HEK293 (cell line): ENCODE data around the gene BCKDHB.

Experiments used
- SALL2 ChIP-seq: fragments of 450-650 bp; formaldehyde crosslinking; IDR thresholded peaks from 2 replicates; pipeline ENCODE4 v1.5.0; 2017; ENCODE audit warnings: missing biosample characterization, mild to moderate bottlenecking, missing genetic modification characterization, borderline replicate concordance
- SCRT1 ChIP-seq: fragments of 450-650 bp; formaldehyde crosslinking; IDR thresholded peaks from 2 replicates; pipeline ENCODE4 v1.5.1; 2016; ENCODE audit warnings: missing biosample characterization, missing genetic modification characterization, borderline replicate concordance
- ZIC2 ChIP-seq: fragments of 450-650 bp; formaldehyde crosslinking; IDR thresholded peaks from 2 replicates; pipeline ENCODE4 v1.5.1; 2016; ENCODE audit warnings: missing biosample characterization, missing genetic modification characterization
- ZNF292 ChIP-seq: fragments of 450-650 bp; formaldehyde crosslinking; IDR thresholded peaks from 2 replicates; pipeline ENCODE4 v1.5.1; 2016; ENCODE audit warnings: low read depth, missing biosample characterization, missing genetic modification characterization, borderline replicate concordance
- ZNF311 ChIP-seq: fragments of 450-650 bp; formaldehyde crosslinking; IDR thresholded peaks from 2 replicates; pipeline ENCODE4 v1.5.1; 2017; ENCODE audit warnings: missing biosample characterization, missing genetic modification characterization, borderline replicate concordance
- ZNF571 ChIP-seq: fragments of 450-650 bp; formaldehyde crosslinking; IDR thresholded peaks from 2 replicates; pipeline ENCODE4 v1.5.0; 2017; ENCODE audit warnings: missing biosample characterization, missing genetic modification characterization
- ZNF596 ChIP-seq: fragments of 450-650 bp; IDR thresholded peaks from 2 replicates; pipeline ENCODE4 v1.5.0; 2018; ENCODE audit warnings: missing biosample characterization, mild to moderate bottlenecking, missing genetic modification characterization, moderate library complexity
- ZNF707 ChIP-seq: fragments of 450-650 bp; formaldehyde crosslinking; IDR thresholded peaks from 2 replicates; pipeline ENCODE4 v1.5.1; 2016; ENCODE audit warnings: missing biosample characterization, missing genetic modification characterization
- ZNF792 ChIP-seq: fragments of 450-650 bp; formaldehyde crosslinking; IDR thresholded peaks from 2 replicates; pipeline ENCODE4 v1.5.1; 2016; ENCODE audit warnings: missing biosample characterization, missing genetic modification characterization
- TF ChIP-seq, protein P1 (sequence below): fragments of 450-650 bp; formaldehyde crosslinking; IDR thresholded peaks from 2 replicates; pipeline ENCODE4 v1.5.1; 2016; ENCODE audit warnings: missing biosample characterization, missing genetic modification characterization
- TF ChIP-seq, protein P2 (sequence below): fragments of 450-650 bp; formaldehyde crosslinking; IDR thresholded peaks from 2 replicates; pipeline ENCODE4 v1.5.1; 2017; ENCODE audit warnings: missing biosample characterization, missing genetic modification characterization
- TF ChIP-seq, protein P3 (sequence below): fragments of 450-650 bp; formaldehyde crosslinking; IDR thresholded peaks from 2 replicates; pipeline ENCODE4 v1.5.1; 2016; ENCODE audit warnings: missing biosample characterization, missing genetic modification characterization
- TF ChIP-seq, protein P4 (sequence below): sonication (generic); formaldehyde crosslinking; IDR thresholded peaks from 2 replicates; pipeline ENCODE4 v1.8.1; 2022; ENCODE audit warnings: mild to moderate bottlenecking, moderate library complexity, missing genetic modification reagents

DNA sequence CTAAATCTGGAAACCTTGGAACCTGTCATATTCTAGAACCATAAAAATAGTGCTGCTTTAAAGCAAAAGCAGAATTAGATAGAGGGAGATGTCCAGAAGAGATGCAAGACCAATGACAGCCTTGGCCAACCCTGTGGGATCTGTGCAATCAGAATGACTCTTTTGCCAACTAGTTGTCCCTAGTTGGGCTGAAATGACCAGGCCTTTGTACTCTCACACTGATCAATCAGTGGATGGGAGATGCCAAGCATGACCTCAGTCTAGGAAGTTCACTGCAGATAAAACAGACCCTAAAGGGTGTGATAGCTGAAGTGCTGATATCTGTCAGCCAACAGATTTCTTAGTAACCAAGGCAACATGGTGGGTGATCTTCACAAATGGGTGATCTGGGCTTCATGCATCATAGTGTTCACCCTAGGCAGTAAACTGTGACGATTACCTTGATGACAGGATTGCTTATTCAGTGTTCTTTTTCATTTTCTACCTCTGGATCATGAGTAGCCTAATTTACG lies 52.1 kb downstream of the BCKDHB start:
- TF ChIP-seq, protein P1, sequence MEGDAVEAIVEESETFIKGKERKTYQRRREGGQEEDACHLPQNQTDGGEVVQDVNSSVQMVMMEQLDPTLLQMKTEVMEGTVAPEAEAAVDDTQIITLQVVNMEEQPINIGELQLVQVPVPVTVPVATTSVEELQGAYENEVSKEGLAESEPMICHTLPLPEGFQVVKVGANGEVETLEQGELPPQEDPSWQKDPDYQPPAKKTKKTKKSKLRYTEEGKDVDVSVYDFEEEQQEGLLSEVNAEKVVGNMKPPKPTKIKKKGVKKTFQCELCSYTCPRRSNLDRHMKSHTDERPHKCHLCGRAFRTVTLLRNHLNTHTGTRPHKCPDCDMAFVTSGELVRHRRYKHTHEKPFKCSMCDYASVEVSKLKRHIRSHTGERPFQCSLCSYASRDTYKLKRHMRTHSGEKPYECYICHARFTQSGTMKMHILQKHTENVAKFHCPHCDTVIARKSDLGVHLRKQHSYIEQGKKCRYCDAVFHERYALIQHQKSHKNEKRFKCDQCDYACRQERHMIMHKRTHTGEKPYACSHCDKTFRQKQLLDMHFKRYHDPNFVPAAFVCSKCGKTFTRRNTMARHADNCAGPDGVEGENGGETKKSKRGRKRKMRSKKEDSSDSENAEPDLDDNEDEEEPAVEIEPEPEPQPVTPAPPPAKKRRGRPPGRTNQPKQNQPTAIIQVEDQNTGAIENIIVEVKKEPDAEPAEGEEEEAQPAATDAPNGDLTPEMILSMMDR (tag by site-specific recombination) = no peak
- TF ChIP-seq ZNF311 (tag by site-specific recombination) = no peak
- no peak for TF ChIP-seq ZNF792
- no peak for TF ChIP-seq ZIC2 (tag by site-specific recombination)
- TF ChIP-seq SCRT1 = no peak
- TF ChIP-seq, protein P2, sequence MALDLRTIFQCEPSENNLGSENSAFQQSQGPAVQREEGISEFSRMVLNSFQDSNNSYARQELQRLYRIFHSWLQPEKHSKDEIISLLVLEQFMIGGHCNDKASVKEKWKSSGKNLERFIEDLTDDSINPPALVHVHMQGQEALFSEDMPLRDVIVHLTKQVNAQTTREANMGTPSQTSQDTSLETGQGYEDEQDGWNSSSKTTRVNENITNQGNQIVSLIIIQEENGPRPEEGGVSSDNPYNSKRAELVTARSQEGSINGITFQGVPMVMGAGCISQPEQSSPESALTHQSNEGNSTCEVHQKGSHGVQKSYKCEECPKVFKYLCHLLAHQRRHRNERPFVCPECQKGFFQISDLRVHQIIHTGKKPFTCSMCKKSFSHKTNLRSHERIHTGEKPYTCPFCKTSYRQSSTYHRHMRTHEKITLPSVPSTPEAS = no peak
- TF ChIP-seq ZNF292 (tag by site-specific recombination) = no peak
- no peak for TF ChIP-seq SALL2 (tag by site-specific recombination)
- TF ChIP-seq, protein P3, sequence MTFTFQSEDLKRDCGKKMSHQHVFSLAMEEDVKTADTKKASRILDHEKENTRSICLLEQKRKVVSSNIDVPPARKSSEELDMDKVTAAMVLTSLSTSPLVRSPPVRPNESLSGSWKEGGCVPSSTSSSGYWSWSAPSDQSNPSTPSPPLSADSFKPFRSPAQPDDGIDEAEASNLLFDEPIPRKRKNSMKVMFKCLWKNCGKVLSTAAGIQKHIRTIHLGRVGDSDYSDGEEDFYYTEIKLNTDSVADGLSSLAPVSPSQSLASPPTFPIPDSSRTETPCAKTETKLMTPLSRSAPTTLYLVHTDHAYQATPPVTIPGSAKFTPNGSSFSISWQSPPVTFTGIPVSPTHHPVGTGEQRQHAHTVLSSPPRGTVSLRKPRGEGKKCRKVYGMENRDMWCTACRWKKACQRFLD = no peak
- TF ChIP-seq ZNF707 (tag by site-specific recombination) = no peak
- TF ChIP-seq, protein P4, sequence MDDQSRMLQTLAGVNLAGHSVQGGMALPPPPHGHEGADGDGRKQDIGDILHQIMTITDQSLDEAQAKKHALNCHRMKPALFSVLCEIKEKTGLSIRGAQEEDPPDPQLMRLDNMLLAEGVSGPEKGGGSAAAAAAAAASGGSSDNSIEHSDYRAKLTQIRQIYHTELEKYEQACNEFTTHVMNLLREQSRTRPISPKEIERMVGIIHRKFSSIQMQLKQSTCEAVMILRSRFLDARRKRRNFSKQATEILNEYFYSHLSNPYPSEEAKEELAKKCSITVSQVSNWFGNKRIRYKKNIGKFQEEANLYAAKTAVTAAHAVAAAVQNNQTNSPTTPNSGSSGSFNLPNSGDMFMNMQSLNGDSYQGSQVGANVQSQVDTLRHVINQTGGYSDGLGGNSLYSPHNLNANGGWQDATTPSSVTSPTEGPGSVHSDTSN (CRISPR knock-in tag) = no peak
- TF ChIP-seq ZNF596 (tag by site-specific recombination) = no peak
- TF ChIP-seq ZNF571 = no peak
